Glutamatergic neuron (in vitro differentiated cells): ENCODE data around the gene SMIM20. TPM values are rescaled to one million over a fixed set of nuclear protein-coding genes. Genes with fewer than 3 reads are reported as not detected.
A peak's percentile ranks its signal among the peaks of the same experiment; 100 is the strongest.

ENCODE experiments used
- DNase-seq: peaks from one replicate; pipeline ENCODE4 v3.0.0; 2022
- H3K27ac Mint-ChIP-seq: one replicate; pipeline ENCODE4 v1.8.0; 2020; ENCODE audit warnings: mild to moderate bottlenecking, mixed read lengths, inconsistent platforms; ENCODE audit not compliant: unreplicated experiment
- H3K27me3 Mint-ChIP-seq: one replicate; pipeline ENCODE4 v1.8.0; 2020; ENCODE audit warnings: mild to moderate bottlenecking, moderate library complexity, mixed read lengths, inconsistent platforms; ENCODE audit not compliant: unreplicated experiment
- H3K36me3 Mint-ChIP-seq: one replicate; pipeline ENCODE4 v1.8.0; 2020; ENCODE audit warnings: mild to moderate bottlenecking, mixed read lengths, inconsistent platforms; ENCODE audit not compliant: unreplicated experiment
- H3K4me1 Mint-ChIP-seq: one replicate; pipeline ENCODE4 v1.8.0; 2020; ENCODE audit warnings: mild to moderate bottlenecking, low read depth, mixed read lengths, inconsistent platforms; ENCODE audit not compliant: unreplicated experiment
- H3K4me3 Mint-ChIP-seq: one replicate; pipeline ENCODE4 v1.8.0; 2020; ENCODE audit warnings: mild to moderate bottlenecking, mixed read lengths, inconsistent platforms; ENCODE audit not compliant: unreplicated experiment
- H3K9me3 Mint-ChIP-seq: one replicate; pipeline ENCODE4 v1.8.0; 2020; ENCODE audit warnings: mild to moderate bottlenecking, moderate library complexity, mixed read lengths, inconsistent platforms; ENCODE audit not compliant: unreplicated experiment
- CTCF ChIP-seq: fragments of 200-600 bp; sonication (generic); IDR thresholded peaks from one replicate; pipeline ENCODE4 v1.5.0; 2021; ENCODE audit not compliant: partially characterized antibody, unreplicated experiment
- total RNA-seq: library from RNA; stranded (reverse); fragmentation: NEBNext Ultra II Directional; extraction: Animal tissue kit (Norgen Biotek cat#: 25700); gene quantifications from one replicate; pipeline ENCODE4 v1.2.1, GENCODE V29; 2021; ENCODE audit not compliant: unreplicated experiment

SMIM20 gene
- total RNA-seq, 1 donor from 2014 or later: 19.6 TPM

GRCh38 chr4:25938366-25938765 lies 24.3 kb downstream of the SMIM20 start:
- DNase-seq: no peak
- Mint-ChIP-seq H3K4me3 (no peak overlapping the region), H3K27ac (no peak overlapping the region), H3K27me3 (peaks cover 2% of the 10 kb centered on the region), H3K4me1 (peaks cover 10% of the 10 kb centered on the region), H3K36me3 (peaks cover 9% of the 10 kb centered on the region), H3K9me3 (peaks cover 2% of the 10 kb centered on the region)
- TF ChIP-seq CTCF: no peak

GRCh38 chr4:25938787-25939186 lies 24.8 kb downstream of the SMIM20 start:
- no peak for TF ChIP-seq CTCF
- peak overlapping the region; percentile 62 for H3K27ac Mint-ChIP-seq
- peaks cover 2% of the 10 kb centered on the region for H3K27me3 Mint-ChIP-seq

GRCh38 chr4:25939330-25939729 lies 25.3 kb downstream of the SMIM20 start:
- H3K9me3 Mint-ChIP-seq: peaks cover under 1% of the 10 kb centered on the region
- no peak for DNase-seq

More at GRCh38 chr4:25938787-25939186, 24.8 kb downstream of the SMIM20 start:
- Mint-ChIP-seq H3K36me3 (peaks cover 9% of the 10 kb centered on the region), H3K4me1 (peaks cover 10% of the 10 kb centered on the region), H3K9me3 (peaks cover 2% of the 10 kb centered on the region), H3K4me3 (peak overlapping the region; percentile 27)
- peak; percentile 29 for DNase-seq

GRCh38 chr4:25941457-25942221 lies 27.6 kb downstream of the SMIM20 start:
- no peak for DNase-seq
- Mint-ChIP-seq H3K9me3 (no peaks in the 10 kb centered on the region), H3K4me3 (no peak overlapping the region), H3K27ac (no peak overlapping the region), H3K4me1 (peaks cover 10% of the 10 kb centered on the region), H3K36me3 (peaks cover 9% of the 10 kb centered on the region), H3K27me3 (no peaks in the 10 kb centered on the region)
- TF ChIP-seq CTCF: no peak

More at GRCh38 chr4:25939330-25939729, 25.3 kb downstream of the SMIM20 start:
- Mint-ChIP-seq H3K4me3 (no peak overlapping the region), H3K27ac (peak overlapping the region; percentile 34), H3K36me3 (peaks cover 9% of the 10 kb centered on the region), H3K27me3 (no peaks in the 10 kb centered on the region), H3K4me1 (peaks cover 10% of the 10 kb centered on the region)
- TF ChIP-seq CTCF: peak; percentile 61

- TF ChIP-seq CTCF: no peak
- Mint-ChIP-seq H3K36me3 (peaks cover 9% of the 10 kb centered on the region), H3K27ac (no peak overlapping the region), H3K27me3 (no peaks in the 10 kb centered on the region), H3K4me1 (peaks cover 7% of the 10 kb centered on the region), H3K4me3 (no peak overlapping the region), H3K9me3 (no peaks in the 10 kb centered on the region)
- no peak for DNase-seq
Measured at GRCh38 chr4:25943312-25943711, 29.3 kb downstream of the SMIM20 start.
